GM20431 (cell line): ENCODE data around the gene LRRC17.

ENCODE experiments used
- in situ Hi-C: fragments of 300-500 bp; cut with MseI, MboI; formaldehyde crosslinking; loops from one replicate; pipeline ENCODE4 v1.15.0; 2020; ENCODE audit warnings: low sequenced_read_pairs; ENCODE audit not compliant: unreplicated experiment

The LRRC17 gene

GRCh38 chr7:102981451-102981850, 68.7 kb downstream of the LRRC17 start:
- in situ Hi-C loops = no loop called here

GRCh38 chr7:102982235-102982634, 69.4 kb downstream of the LRRC17 start:
- in situ Hi-C loops = no loop called here

GRCh38 chr7:102983602-102984001, 70.8 kb downstream of the LRRC17 start:
- in situ Hi-C loops = no loop called here

- in situ Hi-C loops = no loop called here
Measured at GRCh38 chr7:102985176-102985783, 72.5 kb downstream of the LRRC17 start.

GRCh38 chr7:102988088-102988487, 75.3 kb downstream of the LRRC17 start:
- in situ Hi-C loops = no loop called here

GRCh38 chr7:102988631-102989560, 76.1 kb downstream of the LRRC17 start:
- in situ Hi-C loops = no loop called here

- in situ Hi-C loops = no loop called here
Measured at GRCh38 chr7:102990642-102991041, 77.8 kb downstream of the LRRC17 start.

GRCh38 chr7:102991077-102991539, 78.3 kb downstream of the LRRC17 start:
- in situ Hi-C loops = no loop called here

GRCh38 chr7:102991540-102992214, 78.9 kb downstream of the LRRC17 start:
- in situ Hi-C loops = no loop called here

GRCh38 chr7:102992509-102992937, 79.7 kb downstream of the LRRC17 start:
- in situ Hi-C loops = no loop called here

- in situ Hi-C loops = no loop called here
Measured at GRCh38 chr7:102992938-102993717, 80.3 kb downstream of the LRRC17 start.

- in situ Hi-C loops = no loop called here
Measured at GRCh38 chr7:102993718-102994029, 80.9 kb downstream of the LRRC17 start.

GRCh38 chr7:102994567-102994966, 81.8 kb downstream of the LRRC17 start:
- in situ Hi-C loops = no loop called here
